ENCODE results near the gene GPX6. TPM values are rescaled to one million over a fixed set of nuclear protein-coding genes. Genes with fewer than 3 reads are reported as not detected.

Gene GPX6
- total RNA-seq, 1 experiment from 2014 or later = not detected

GRCh38 chr6:28531479-28532128 is 16.0 kb upstream of the GPX6 start:
- no peaks in the 10 kb centered on the region for H3K9me3 Mint-ChIP-seq
- Histone ChIP-seq H3K9ac (ENCODE audit: extremely low read depth, insufficient read length, low read length) (no peak overlapping the region), H2BK20ac (ENCODE audit: low read depth, low read length, poor library complexity, severe bottlenecking) (no peak overlapping the region), H4K8ac (replicated peaks; ENCODE audit: insufficient read length, low read depth, low read length) (no peak overlapping the region), H3K18ac (ENCODE audit: insufficient read length, low read depth, low read length) (no peak overlapping the region), H3K9me3 (ENCODE audit: control insufficient read depth, low read depth, low read length) (no peaks in the 10 kb centered on the region), H2BK15ac (ENCODE audit: low read depth, low read length) (no peak overlapping the region), H4K20me1 (ENCODE audit: control insufficient read depth, insufficient read depth, insufficient read length) (no peaks in the 10 kb centered on the region), H2BK12ac (ENCODE audit: insufficient read length, low read depth, low read length) (no peak overlapping the region), H3K27ac (ENCODE audit: insufficient read length, low read depth, low read length) (no peak overlapping the region), H3T11ph (ENCODE audit: low read length) (no peak overlapping the region), H3K79me2 (ENCODE audit: insufficient read depth, low read length) (no peaks in the 10 kb centered on the region), H3K4ac (ENCODE audit: low read depth, low read length) (no peak overlapping the region), H3K56ac (ENCODE audit: insufficient read length, low read depth, low read length) (no peak overlapping the region), H3K27me3 (ENCODE audit: insufficient read depth, low read length) (no peaks in the 10 kb centered on the region), H3K14ac (ENCODE audit: insufficient read depth, low read length) (no peak overlapping the region), H4K5ac (ENCODE audit: insufficient read length, low read depth, low read length) (no peak overlapping the region), H3K23me2 (ENCODE audit: insufficient read length, low read depth, low read length, poor library complexity, severe bottlenecking) (no peaks in the 10 kb centered on the region), H2AK5ac (ENCODE audit: insufficient read length, low read length) (no peak overlapping the region), H2BK5ac (ENCODE audit: insufficient read length, low read length) (no peak overlapping the region), H2AFZ (ENCODE audit: low read length) (no peak overlapping the region), H2BK120ac (ENCODE audit: low read depth, low read length, poor library complexity, severe bottlenecking) (no peak overlapping the region), H3K4me2 (ENCODE audit: insufficient read depth, insufficient read length, low read length) (no peak overlapping the region), H3K79me1 (ENCODE audit: insufficient read depth, low read depth, low read length, poor library complexity, severe bottlenecking) (no peaks in the 10 kb centered on the region), H3K4me1 (ENCODE audit: insufficient read depth, low read length) (no peaks in the 10 kb centered on the region), H4K91ac (ENCODE audit: insufficient read length, low read depth, low read length) (no peak overlapping the region), H3K23ac (ENCODE audit: insufficient read length, low read depth, low read length) (no peak overlapping the region)
- H3K36me3 Mint-ChIP-seq (ENCODE audit: insufficient read depth in 1 of 3, low read depth in 3 of 3) = no peaks in the 10 kb centered on the region
- H3K4me1 Mint-ChIP-seq = peaks cover 20% of the 10 kb centered on the region in 2 experiments
- peak; percentile 65 for TF ChIP-seq CTCF (conservative IDR thresholded peaks at IDR 0.05)
- peak; percentile 65 for DNase-seq
- H3K4me3 Mint-ChIP-seq = peak overlapping the region in 1 of 2 experiments; percentile 41; a peak in 1 of 5 replicates
- WGBS (ENCODE audit: extremely low coverage, insufficient read length, low lambda C conversion rate) = no CpG with 5 or more reads among the region's 7 CpGs
- peak overlapping the region in 2 of 3 experiments; percentile 61 to 71; a peak in 3 of 7 replicates for H3K27ac Mint-ChIP-seq
- peaks cover 6% of the 10 kb centered on the region for H3K27me3 Mint-ChIP-seq (ENCODE audit: low read depth)

Measured in H9 (cell line).